PC-9 (cell line): ENCODE measurements around the gene TRAPPC6A.

Experiments used
- EZH2 ChIP-seq: fragments of 200-600 bp; sonication (generic); IDR thresholded peaks from 2 replicates; pipeline ENCODE4 v1.8.0; 2017; ENCODE audit warnings: antibody characterized with exemption, low read depth
- TF ChIP-seq, protein P1 (sequence below): fragments of 200-600 bp; sonication (generic); conservative IDR thresholded peaks from 2 replicates; pipeline ENCODE4 v1.6.1; 2017; ENCODE audit warnings: mixed run types, antibody characterized with exemption, mild to moderate bottlenecking, moderate library complexity

DNA sequence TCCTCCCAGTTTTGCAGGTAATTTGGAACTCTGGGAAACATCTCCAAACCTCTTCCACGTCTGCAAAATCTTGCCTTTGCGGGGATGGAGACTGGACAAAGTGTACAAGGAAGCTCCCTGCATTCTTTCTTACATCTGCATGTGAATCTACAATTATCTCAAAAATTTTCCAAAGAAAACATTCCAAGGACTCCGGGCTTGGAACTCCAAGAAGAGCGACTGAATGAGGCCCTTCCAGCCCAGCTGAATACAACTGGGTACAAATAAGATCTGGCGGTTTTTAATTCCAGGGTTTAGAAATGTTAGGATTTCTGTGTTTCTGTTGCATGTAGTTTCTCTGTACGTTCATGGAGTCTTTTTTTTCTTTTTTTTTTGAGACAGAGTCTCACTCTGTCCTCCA, 38.6 kb upstream of the TRAPPC6A start:
- TF ChIP-seq, protein P1, sequence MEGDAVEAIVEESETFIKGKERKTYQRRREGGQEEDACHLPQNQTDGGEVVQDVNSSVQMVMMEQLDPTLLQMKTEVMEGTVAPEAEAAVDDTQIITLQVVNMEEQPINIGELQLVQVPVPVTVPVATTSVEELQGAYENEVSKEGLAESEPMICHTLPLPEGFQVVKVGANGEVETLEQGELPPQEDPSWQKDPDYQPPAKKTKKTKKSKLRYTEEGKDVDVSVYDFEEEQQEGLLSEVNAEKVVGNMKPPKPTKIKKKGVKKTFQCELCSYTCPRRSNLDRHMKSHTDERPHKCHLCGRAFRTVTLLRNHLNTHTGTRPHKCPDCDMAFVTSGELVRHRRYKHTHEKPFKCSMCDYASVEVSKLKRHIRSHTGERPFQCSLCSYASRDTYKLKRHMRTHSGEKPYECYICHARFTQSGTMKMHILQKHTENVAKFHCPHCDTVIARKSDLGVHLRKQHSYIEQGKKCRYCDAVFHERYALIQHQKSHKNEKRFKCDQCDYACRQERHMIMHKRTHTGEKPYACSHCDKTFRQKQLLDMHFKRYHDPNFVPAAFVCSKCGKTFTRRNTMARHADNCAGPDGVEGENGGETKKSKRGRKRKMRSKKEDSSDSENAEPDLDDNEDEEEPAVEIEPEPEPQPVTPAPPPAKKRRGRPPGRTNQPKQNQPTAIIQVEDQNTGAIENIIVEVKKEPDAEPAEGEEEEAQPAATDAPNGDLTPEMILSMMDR, result no peak
- no peak for TF ChIP-seq EZH2
